HFFc6 (cell line): ENCODE measurements around the gene FN3K. TPM values are rescaled to one million over a fixed set of nuclear protein-coding genes. Genes with fewer than 3 reads are reported as not detected.

Experiments used
- DNase-seq: peaks from one replicate; pipeline ENCODE4 v3.0.0-alpha.2; 2018
- H3K27ac Mint-ChIP-seq: 2 replicates; pipeline ENCODE4 v1.8.0; 2020; ENCODE audit warnings: mild to moderate bottlenecking, mixed read lengths
- H3K27me3 Mint-ChIP-seq: 2 replicates; pipeline ENCODE4 v1.8.0; 2021; ENCODE audit warnings: mild to moderate bottlenecking, moderate library complexity, mixed read lengths; ENCODE audit not compliant: insufficient read depth
- H3K36me3 Mint-ChIP-seq: 2 replicates; pipeline ENCODE4 v1.8.0; 2021; ENCODE audit warnings: low read depth, mixed read lengths
- H3K4me1 Mint-ChIP-seq: 2 replicates; pipeline ENCODE4 v1.8.0; 2020; ENCODE audit warnings: low read depth, mixed read lengths
- H3K4me3 Mint-ChIP-seq: 2 replicates; pipeline ENCODE4 v1.8.0; 2020; ENCODE audit warnings: mild to moderate bottlenecking, moderate library complexity, mixed read lengths
- H3K9me3 Mint-ChIP-seq: 2 replicates; pipeline ENCODE4 v1.8.0; 2020; ENCODE audit warnings: mild to moderate bottlenecking, mixed read lengths
- total RNA-seq, 6 experiments: library from RNA; stranded (reverse); fragmentation: NEBNext Ultra II Directional; extraction: Animal tissue kit (Norgen Biotek cat#: 25700); gene quantifications; 2 replicates in 1 of 6; 3 replicates in 5 of 6; pipeline ENCODE4 v1.2.3, GENCODE V29; 2021
- TF ChIP-seq, protein P1 (sequence below): fragments of 200-600 bp; sonication (generic); IDR thresholded peaks from 2 replicates; pipeline ENCODE4 v1.5.0; 2021; ENCODE audit warnings: antibody characterized with exemption, mild to moderate bottlenecking

FN3K gene
- total RNA-seq, 6 experiments from 2014 or later = 0.96 to 2.9 (median 1.6) TPM

DNA sequence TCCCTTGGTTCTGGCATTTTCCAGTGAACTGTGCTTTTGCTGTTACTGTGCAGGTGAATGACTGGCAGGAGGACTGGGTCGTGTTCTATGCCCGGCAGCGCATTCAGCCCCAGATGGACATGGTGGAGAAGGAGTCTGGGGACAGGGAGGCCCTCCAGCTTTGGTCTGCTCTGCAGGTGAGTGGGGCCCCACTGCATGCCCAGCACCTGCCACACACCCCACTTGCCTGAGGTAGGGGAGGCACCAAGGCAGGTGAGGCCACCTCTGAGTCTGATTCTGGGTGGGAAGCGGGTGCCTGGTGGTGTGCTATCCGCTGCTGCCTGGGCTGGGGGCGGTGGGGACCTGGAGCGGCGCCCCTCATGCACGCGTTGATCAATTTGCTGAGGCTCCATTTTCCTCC lies 9.0 kb upstream of the FN3K start:
- H3K27me3 Mint-ChIP-seq = no peaks in the 10 kb centered on the region
- no peaks in the 10 kb centered on the region for H3K4me1 Mint-ChIP-seq
- TF ChIP-seq, protein P1, sequence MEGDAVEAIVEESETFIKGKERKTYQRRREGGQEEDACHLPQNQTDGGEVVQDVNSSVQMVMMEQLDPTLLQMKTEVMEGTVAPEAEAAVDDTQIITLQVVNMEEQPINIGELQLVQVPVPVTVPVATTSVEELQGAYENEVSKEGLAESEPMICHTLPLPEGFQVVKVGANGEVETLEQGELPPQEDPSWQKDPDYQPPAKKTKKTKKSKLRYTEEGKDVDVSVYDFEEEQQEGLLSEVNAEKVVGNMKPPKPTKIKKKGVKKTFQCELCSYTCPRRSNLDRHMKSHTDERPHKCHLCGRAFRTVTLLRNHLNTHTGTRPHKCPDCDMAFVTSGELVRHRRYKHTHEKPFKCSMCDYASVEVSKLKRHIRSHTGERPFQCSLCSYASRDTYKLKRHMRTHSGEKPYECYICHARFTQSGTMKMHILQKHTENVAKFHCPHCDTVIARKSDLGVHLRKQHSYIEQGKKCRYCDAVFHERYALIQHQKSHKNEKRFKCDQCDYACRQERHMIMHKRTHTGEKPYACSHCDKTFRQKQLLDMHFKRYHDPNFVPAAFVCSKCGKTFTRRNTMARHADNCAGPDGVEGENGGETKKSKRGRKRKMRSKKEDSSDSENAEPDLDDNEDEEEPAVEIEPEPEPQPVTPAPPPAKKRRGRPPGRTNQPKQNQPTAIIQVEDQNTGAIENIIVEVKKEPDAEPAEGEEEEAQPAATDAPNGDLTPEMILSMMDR = no peak
- H3K27ac Mint-ChIP-seq = no peak overlapping the region
- H3K4me3 Mint-ChIP-seq = no peak overlapping the region
- H3K9me3 Mint-ChIP-seq = peaks cover 3% of the 10 kb centered on the region; the same call in 1 of the 2 replicates
- no peak for DNase-seq
- H3K36me3 Mint-ChIP-seq = peaks cover 21% of the 10 kb centered on the region

DNA sequence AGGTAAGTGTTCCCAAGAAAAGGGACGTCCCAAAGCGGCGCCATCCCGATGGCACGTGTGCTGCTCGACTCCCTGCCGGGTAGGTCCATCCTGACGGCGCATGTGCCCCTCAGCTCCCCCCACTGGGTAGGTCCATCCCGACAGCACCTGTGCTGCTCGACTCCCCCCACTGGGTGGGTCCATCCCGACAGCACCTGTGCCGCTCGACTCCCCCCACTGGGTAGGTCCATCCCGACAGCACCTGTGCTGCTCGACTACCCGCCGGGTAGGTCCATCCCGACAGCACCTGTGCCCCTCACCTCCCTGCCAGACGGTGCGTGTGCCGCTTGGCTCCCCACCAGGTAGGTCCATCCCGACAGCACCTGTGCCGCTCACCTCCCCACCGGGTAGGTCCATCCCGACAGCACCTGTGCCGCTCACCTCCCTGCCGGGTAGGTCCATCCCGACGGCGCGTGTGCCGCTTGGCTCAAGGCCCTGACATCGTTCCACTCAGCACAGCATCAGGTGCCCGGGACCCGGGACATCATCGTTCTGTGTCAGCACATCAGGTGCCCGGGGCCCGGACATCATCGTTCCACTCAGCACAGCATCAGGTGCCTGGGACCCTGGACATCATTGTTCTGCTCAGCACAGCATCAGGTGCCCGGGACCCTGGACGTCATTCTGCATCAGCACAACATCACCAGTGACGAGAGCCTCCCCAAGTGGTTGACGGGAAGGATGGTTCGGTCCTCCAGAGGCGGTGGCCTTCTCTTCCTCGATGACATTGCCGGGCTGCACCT lies 5.7 kb upstream of the FN3K start:
- DNase-seq = no peak
- no peak overlapping the region for H3K27ac Mint-ChIP-seq
- no peaks in the 10 kb centered on the region for H3K27me3 Mint-ChIP-seq
- TF ChIP-seq, protein P1 = no peak
- peaks cover 36% of the 10 kb centered on the region for H3K36me3 Mint-ChIP-seq
- H3K4me3 Mint-ChIP-seq = no peak overlapping the region
- no peaks in the 10 kb centered on the region for H3K4me1 Mint-ChIP-seq
- H3K9me3 Mint-ChIP-seq = peaks cover 22% of the 10 kb centered on the region

DNA sequence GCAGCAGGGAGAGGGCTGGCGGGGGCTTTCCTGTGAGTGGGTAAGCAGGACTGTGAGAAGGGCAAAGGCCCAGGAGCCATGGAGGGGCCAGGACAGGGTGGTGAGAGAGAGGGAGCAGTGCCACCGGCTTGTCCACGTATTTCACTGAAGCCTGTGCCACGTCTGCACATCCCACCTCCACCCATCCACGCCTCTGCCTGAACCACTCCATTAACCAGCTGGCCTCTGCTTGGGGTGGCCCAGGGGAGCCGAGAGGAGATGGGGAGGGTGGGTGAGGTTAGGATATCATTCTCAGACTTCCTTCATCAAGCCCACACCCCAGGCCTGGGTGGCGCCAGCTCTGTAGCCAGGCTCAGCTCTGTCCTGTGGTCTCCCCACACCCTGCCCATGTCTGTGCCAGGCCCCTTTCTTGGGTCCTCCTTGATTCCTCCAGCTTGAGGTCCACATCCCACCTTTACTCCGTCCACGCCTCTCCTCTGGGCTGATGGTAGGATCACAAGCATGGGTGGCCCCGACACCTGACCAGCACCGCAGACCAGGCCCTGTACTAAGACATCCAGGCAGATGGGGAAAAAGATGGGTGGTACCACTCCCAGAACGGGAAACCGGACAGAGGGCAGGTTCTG lies 3.2 kb upstream of the FN3K start:
- TF ChIP-seq, protein P1 = no peak
- Mint-ChIP-seq H3K36me3 (peaks cover 36% of the 10 kb centered on the region), H3K4me3 (no peak overlapping the region), H3K27me3 (no peaks in the 10 kb centered on the region; the same call in 1 of the 2 replicates), H3K27ac (no peak overlapping the region), H3K9me3 (peaks cover 22% of the 10 kb centered on the region), H3K4me1 (no peaks in the 10 kb centered on the region)
- no peak for DNase-seq

DNA sequence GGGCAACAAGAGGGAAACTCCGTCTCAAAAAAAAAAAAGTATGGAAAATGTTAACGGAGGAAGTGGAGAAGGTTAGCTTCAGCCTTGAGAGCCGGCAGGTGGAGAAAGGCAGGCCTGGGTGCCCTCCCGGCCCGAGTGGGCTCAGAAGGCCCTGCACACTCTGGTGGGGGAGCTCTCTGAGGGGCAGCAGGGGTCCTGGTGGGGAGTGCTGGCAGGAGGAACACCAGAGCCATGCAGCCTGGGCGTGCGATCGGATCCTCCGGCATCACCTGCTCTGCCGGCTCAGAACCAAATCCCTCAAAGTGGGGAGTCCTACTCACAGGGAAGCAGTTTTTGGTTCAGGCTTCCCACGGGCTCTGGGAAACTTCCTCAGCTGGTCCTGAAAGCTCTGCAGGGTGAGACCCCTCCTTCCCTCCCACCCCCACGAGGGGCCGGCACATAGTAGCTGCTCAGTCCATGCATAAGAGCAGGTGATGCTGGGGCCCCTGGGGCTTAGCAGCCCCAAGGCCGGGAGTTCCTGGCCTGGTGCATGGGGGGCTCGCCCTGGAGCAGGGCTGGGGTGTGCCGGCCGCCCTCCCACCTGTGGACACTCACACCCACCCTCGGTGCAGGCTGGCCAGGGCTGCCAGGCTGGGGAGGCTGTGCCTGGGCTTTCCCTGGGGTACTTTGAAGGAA lies 1.2 kb downstream of the FN3K start:
- no peak overlapping the region for H3K4me3 Mint-ChIP-seq
- no peaks in the 10 kb centered on the region for H3K4me1 Mint-ChIP-seq
- DNase-seq = no peak
- no peak overlapping the region for H3K27ac Mint-ChIP-seq
- TF ChIP-seq, protein P1 = no peak
- no peaks in the 10 kb centered on the region; the same call in 1 of the 2 replicates for H3K27me3 Mint-ChIP-seq
- H3K9me3 Mint-ChIP-seq = peaks cover 38% of the 10 kb centered on the region
- H3K36me3 Mint-ChIP-seq = peaks cover 45% of the 10 kb centered on the region

DNA sequence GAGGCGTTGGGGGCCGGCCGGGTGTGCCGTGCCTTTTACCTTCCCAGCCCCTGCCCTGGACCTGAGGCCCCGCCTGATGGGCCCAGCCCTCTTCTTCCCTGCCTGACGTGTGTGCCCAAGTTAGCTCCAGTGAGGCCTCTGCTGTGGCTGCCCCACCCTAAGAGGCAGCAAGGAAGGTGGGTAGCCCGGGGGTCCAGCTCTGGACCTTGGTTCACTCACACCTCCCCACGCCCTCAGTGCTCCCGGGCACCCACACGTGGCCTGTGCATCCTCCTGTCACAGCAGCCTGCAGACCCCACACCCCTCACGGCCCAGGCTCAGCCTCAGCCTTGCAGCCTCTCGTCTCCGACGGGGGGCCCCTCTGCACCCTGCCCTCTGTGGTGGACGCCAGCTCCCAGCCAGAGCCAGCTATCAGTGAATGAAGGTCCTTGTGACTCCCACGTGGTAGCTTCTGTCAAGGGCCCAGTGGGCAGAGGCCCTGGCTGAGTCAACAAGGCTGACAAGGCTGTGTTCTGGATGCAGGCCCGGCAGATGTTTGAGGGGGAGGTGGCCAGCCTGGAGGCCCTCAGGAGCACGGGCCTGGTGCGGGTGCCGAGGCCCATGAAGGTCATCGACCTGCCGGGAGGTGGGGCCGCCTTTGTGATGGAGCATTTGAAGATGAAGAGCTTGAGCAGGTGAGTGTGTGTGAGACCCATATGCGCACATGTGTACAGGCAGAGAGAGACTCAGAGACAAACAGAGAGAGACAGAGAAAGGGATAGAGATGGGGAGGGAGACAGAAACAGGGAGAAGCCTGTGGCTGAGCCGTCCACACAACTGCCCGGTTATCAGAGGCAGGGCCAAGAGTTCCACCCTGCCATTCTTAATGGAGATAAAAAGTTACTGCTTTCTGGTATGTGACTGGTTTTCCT lies 2.8 kb downstream of the FN3K start:
- H3K27ac Mint-ChIP-seq = no peak overlapping the region
- peaks cover 34% of the 10 kb centered on the region for H3K9me3 Mint-ChIP-seq
- H3K4me3 Mint-ChIP-seq = no peak overlapping the region
- DNase-seq = no peak
- no peaks in the 10 kb centered on the region for H3K4me1 Mint-ChIP-seq
- H3K27me3 Mint-ChIP-seq = no peaks in the 10 kb centered on the region; the same call in none of the 2 replicates
- peaks cover 37% of the 10 kb centered on the region for H3K36me3 Mint-ChIP-seq
- TF ChIP-seq, protein P1 = no peak
